HK-2 (cell line): ENCODE data around the gene CDC6.

ENCODE experiments used
- DNase-seq: peaks from one replicate; pipeline ENCODE4 v3.0.0-alpha.2; 2018; ENCODE audit not compliant: unreplicated experiment

CDC6 gene

GRCh38 chr17:40323391-40324381, 36.0 kb downstream of the CDC6 start:
- DNase-seq = no peak

GRCh38 chr17:40325156-40326013, 37.7 kb downstream of the CDC6 start:
- DNase-seq = no peak

DNA sequence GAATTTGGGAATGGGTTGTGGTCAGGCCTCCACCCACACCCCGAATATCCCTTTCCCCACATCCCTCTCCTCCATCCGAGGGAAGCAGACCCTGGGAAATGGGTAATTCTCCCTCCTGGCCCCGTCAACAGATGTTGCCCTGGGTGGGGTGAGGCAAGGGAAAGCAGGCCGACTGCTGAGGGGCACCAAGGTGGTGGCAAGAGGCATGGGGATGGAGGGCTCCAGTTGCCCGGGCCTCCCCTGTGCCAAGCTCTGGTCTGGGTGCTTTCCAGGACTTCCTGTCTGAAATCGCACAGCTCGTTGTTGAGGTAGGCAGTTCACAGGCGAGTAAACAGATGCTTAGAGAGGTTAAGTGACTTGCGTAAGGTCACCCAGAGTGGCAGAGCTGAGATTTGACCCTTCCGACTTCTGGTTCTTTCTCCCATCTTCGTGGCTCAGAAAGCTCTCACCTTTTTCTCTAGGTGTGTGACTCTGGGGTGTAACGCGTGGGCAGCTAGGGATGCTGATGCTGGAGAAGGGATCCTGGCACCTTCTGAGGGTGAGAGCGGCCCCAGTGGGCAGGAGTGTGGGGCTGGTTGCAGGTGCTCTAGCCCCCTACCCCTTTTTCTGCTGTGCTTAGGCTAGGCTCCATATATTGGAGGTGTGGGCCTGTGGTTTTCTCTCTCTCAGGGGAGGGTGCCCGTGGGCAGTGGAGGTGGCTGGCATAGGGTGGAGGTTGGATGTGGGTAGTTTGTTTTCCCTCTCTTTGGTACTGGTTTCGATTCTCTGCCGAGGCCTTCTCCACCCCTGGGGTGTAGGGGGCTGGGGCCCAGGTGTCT, 38.5 kb downstream of the CDC6 start:
- no peak for DNase-seq

DNA sequence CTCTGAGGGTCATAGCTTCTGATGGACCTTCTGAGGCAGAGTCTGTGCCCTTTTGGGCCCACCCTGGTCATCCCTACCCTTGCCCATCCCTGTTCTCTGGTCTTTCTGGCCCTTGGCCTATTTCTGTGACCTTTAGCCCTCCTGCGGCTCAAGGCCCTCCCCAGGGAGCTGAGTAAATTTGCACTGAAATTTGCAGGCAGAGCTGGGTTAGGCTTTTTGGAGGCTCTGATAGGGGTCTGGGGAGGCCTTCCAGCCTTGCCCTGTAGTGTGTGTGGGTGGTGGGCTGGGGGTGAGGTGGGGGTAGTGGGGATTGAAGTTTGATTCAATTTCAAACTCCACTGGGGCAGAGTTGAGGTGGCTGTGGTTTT, 39.1 kb downstream of the CDC6 start:
- no peak for DNase-seq

GRCh38 chr17:40327244-40327729, 39.6 kb downstream of the CDC6 start:
- no peak for DNase-seq

- no peak for DNase-seq
Observed at GRCh38 chr17:40327735-40328385, 40.2 kb downstream of the CDC6 start.

- no peak for DNase-seq
Observed at GRCh38 chr17:40328386-40328766, 40.7 kb downstream of the CDC6 start.

DNA sequence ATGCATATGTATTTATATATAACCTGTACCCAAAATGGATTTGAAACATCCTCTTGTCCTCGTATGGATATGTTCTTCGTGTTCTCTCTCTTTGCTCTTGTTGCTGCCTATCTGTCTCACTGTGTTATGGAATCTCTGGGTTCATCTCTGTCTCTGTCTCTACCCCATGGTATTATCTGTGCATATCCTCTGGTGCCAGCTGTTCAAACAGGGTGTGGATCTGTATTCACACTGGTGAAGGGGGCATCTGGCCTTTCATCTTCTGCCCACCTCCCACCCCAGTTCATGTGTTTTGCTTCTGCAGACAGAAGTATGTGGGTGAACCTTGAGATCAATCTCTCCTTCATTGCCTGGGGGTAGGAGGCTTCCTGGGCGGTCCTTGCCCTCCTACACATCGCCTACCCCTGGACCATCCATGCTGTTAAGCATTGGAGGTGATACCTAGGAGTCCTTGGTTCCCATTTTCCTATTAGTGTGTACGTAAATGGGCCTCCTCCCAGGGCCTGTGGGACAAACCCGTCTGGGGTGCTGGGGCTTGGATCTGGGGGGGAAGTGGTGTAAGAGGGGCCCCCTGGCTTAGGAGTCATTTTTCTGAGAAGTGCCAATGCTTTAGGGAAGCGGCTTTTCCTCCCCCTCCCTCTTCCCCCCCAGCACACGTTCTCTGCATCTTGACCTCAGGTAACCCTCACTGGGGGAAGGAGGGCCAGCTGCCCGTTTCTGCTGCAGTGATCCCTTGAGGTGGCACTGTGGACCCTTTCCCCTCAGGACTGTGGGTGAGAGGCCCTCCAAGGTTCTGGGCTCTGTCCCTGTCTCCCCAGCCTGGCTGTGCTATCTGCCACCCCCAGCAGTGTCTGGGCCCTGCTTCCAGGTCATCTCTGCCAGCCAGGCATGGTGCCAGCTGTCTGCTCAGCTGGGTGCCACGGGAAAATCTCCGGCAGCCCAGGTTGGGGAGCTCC, 42.4 kb downstream of the CDC6 start:
- no peak for DNase-seq

DNA sequence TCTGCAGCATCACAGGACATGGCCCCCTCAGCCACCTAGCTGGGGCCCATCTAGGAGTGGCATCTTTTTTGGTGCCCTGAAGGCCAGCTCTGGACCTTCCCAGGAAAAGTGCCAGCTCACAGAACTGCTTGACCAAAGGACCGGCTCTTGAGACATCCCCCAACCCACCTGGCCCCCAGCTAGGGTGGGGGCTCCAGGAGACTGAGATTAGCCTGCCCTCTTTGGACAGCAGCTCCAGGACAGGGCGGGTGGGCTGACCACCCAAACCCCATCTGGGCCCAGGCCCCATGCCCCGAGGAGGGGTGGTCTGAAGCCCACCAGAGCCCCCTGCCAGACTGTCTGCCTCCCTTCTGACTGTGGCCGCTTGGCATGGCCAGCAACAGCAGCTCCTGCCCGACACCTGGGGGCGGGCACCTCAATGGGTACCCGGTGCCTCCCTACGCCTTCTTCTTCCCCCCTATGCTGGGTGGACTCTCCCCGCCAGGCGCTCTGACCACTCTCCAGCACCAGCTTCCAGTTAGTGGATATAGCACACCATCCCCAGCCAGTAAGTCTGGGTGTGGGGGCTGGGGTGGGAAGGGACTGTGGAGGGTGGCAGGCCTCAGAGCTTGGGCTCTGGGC, 43.3 kb downstream of the CDC6 start:
- DNase-seq = no peak

- DNase-seq = no peak
Observed at GRCh38 chr17:40331743-40332641, 44.3 kb downstream of the CDC6 start.

DNA sequence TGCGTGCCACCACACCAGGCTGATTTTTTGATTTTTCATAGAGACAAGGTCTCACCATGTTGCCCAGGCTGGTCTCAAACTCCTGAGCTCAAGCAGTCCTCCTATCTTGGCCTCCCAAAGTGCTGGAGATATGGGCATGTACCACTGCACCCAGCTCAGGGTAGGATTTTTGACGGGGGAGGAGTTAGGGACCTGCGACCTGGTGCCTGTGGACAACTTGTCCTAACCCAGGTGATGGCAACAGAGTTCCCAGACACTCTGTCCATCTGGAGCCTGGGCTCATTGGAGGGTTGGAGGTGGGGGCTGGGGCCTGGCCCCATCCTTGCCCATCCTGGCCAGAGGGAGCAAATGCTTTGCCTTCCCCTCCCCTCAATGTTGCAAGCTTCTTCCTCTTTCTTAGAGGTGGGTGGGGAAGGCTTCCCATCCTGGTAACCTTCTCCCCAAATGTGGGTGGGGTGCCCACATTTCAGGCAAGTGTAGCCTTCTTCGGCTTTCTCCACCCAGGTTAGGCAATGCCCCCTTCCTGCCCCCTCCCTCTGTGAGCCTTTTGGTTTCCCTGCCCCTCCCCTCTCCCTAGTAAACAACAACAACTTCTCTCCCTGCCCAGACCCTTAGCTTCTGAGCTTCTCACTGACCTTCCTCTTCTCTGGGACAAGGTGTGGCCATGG, 46.2 kb downstream of the CDC6 start:
- DNase-seq = no peak

DNA sequence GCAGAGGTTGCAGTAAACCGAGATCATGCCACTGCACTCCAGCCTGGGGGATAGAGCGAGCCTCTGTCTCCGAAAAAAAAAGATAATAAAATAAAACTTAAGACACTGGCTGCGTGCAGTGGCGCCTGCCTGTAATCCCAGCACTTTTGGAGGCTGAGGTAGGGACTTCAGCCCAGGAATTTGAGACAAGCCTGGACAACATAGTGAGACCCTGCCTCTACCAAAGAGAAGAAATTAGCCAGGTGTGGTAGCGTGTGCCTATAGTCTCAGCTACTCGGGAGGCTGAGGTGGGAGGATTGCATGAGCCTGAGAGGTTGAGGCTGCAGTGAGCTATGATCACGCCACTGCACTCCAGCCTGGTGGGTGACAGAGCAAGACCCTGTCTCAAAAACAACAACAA, 47.9 kb downstream of the CDC6 start:
- DNase-seq = no peak

GRCh38 chr17:40337351-40337750, 49.7 kb downstream of the CDC6 start:
- DNase-seq = no peak

DNA sequence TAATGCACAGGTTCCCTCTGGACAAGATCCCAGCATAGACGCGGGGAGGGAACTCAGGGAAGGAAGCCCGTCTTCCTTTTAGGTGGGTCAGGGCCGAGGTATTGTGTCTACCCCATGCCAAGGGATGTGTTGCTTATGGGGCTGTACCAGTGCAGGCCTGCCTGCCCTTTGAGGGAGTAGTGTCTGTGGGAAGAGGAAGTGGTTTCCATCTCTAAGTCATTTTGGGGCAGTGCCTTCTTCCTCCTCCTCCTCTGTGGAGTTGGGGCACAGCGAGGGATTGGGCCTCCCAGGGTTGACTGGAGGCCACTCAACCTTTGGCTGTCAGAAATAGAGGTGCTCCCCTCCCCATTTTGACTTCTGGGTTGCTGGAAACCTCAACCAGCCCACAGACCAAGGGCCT, 50.4 kb downstream of the CDC6 start:
- no peak for DNase-seq

- no peak for DNase-seq
Observed at GRCh38 chr17:40338941-40339649, 51.4 kb downstream of the CDC6 start.

DNA sequence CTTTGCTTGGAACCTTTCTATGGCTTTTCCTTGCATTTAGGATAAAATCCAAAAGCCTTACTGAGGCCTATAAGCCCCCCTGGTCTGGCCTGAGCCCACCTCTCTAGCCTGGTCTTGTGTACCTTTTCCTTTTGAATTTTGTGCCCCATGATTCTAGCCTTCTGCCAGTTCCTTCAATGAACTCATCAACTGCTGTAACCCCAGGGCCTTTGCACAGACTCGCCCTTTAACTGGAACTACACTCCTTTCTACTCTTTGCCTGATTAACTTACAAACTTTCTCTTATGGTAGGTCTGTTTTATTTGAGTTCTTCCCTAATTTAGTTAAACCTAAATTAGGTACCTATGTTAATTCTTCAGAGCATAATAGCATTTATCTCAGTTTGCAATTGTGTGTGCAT, 52.6 kb downstream of the CDC6 start:
- DNase-seq = no peak
